NCI-H146 treated with DMSO at 0.1 percent for 48 hours (cell line): ENCODE data around the gene NMUR1.

Experiments used
- DNase-seq: peaks from one replicate; lab custom pipeline; 2025; ENCODE audit not compliant: unreplicated experiment; lab: John Stamatoyannopoulos, UW

NMUR1 gene

GRCh38 chr2:231488331-231488730 lies 41.9 kb downstream of the NMUR1 start:
- no peak for DNase-seq

- DNase-seq, result no peak
Measured at GRCh38 chr2:231486851-231487596, 43.2 kb downstream of the NMUR1 start.

GRCh38 chr2:231483398-231484329 lies 46.6 kb downstream of the NMUR1 start:
- DNase-seq, result no peak

- DNase-seq, result no peak
Measured at GRCh38 chr2:231482806-231483391, 47.3 kb downstream of the NMUR1 start.

- DNase-seq, result no peak
Measured at GRCh38 chr2:231480781-231481180, 49.5 kb downstream of the NMUR1 start.

GRCh38 chr2:231479455-231479854 lies 50.8 kb downstream of the NMUR1 start:
- no peak for DNase-seq

- no peak for DNase-seq
Measured at GRCh38 chr2:231476920-231477319, 53.3 kb downstream of the NMUR1 start.

- no peak for DNase-seq
Measured at GRCh38 chr2:231475965-231476364, 54.3 kb downstream of the NMUR1 start.
